Measurements from ENCODE around the gene SMCO3. TPM values are rescaled to one million over a fixed set of nuclear protein-coding genes. Genes with fewer than 3 reads are reported as not detected.

The SMCO3 gene
- total RNA-seq (2014; rRNA removed; shearing (Covaris generic)): not detected in 2 replicates

DNA sequence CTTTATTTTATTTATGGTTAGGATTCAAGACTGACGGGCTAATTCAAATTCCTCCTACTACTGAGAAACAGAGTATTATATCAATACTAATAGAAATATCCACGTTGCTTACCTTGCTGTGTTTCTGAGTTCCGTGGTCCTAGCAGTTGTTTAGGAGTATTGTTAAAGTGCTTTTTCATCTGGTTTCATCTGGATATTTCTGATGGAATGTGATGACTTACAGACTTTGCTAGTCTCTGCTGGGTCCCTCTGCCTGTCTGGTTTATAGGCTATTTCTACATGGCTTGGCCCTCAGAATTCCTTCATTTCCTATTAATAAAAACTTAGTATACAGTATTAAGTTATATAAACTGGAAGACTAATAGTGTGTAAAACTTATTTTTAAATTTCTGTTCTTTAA, at the start of gene SMCO3:
SMCO3 (minus strand) TSS at position 169 of the 400 bp plus-strand sequence. CDS start 7,502 bp downstream, outside the sequence.
- DNase-seq (ENCODE audit: low read depth): no peak

DNA sequence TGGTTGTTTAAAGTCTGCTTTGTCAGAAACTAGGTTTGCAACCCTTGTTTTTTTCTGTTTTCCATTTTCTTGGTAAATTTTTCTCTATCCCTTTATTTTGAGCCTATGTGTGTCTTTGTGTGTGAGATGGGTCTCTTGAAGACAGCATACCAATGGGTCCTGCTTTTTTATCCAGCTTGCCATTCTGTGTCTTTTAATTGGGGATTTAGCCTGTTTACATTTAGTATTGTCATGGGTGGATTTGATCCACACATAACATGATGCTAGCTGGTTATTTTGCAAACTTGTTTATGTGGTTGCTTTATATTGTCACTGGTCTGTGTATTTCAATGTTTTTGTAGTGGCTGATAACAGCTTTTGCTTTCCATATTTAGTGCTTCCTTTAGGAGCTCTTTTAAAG, 46.5 kb upstream of the SMCO3 start:
- no peak for DNase-seq (ENCODE audit: low read depth)

DNA sequence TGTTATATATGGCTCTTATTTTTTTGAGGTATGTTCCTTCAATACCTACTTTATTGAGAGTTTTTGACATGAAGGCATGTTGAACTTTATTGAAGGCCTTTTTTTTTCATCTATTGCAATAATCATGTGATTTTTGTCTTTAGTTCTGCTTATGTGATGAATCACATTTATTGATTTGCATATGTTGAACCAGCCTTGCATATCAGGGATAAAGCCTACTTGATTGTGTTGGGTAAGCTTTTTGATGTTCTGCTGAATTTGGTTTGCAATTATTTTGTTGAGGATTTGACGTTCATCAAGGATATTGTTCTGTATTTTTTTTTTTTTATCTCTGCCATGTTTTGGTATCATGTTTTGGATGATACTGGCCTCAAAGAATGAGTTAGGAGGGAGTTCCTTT, 44.5 kb upstream of the SMCO3 start:
- DNase-seq (ENCODE audit: low read depth): no peak

DNA sequence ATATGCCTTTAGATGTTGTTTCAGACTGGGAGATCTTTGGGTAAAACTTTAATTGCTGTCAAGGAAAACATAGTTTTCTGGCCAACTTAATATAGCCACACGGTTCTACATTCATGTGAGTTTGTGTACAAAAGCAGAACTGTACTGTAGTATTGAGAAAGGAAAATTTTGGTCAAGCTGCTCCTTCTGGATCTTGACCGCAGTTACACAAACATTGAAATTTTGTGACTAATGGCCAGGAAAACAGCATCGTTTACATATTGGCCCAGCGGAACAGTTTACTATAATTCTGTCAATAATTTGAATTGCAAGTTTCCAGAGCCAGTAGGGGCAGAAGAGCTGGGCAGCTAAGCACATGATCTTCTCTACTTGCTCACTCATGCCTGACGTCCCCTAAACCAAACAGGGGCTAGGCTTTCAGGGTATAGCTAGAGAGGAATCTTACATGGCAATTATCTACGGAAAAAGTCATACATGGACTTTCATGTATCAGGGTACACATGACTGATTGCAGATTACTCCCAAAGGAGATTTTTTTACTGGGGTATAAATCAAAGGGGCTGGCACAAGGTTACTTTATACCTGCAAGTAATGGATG, 40.7 kb upstream of the SMCO3 start:
- DNase-seq (ENCODE audit: low read depth): no peak

DNA sequence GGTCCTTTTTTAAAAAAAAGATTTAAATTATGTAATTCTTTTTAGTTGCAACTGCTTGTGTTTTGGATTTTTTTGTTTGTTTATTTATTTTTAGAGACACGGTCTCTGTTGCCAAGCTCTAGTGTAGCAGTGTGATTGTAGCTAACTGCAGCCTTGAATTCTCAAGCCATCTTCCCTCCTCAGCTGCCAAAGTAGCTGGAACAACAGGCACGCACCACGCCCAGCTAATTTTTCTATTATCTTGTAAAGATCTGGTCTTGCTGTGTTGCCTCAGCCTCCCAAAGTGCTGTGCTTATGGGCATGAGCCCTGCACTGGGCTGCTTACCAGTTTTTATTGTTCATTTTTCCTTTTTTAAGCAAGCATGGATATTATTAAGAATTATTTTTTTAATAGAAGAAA, 40.0 kb upstream of the SMCO3 start:
- DNase-seq (ENCODE audit: low read depth): no peak

DNA sequence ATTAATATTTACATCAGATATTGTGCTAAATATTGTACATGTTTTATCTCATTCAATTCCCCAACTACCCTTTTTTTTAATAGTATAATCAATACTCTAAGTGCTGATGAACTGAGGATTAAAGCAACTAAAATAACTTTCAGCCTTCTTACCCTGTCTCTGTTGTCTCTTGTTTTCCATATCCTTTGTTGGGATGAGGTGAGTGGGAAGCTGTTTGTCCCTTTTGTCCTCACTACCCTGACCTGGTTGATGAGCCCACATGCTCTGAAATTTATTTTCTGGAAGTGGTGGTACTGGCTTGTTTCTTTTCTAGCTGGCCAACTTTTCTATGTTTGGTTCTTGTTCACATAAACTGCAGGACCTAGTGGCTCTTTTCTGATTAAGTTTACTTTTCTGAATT, 38.9 kb upstream of the SMCO3 start:
- DNase-seq (ENCODE audit: low read depth): no peak

DNA sequence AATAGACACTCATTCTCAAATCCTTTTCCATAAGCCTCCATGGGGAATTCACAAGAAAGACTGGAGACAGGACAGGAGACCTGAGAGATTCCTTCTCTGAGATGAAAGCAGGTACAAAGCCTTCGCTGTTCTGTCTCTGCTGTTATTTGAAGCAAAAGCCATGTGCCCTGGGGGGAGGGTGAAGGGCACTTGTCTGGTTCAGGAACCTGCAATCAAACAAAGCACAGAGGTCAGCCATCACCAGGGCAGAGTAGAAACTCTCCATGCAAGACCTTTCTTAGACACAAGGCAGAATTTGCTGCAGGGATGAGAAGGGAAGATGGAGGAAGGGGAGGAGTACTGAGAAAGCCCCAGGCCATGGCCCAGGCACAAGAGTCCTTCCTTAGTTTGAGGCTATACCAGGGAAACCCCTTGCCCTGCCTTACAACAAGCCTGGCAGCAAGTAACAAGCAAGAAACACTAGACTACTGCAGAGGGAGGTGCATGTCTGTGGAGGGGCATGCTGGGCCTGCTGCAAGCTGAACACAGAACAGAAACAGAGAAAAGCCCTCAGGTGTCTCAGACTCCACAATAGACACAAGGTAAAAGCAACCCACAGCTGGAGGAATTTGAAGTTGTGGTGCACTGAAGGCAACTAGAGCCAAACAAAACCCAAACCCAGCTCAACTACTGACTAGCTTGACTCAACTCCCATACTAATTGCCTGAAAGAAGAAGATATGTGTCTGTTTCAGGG, 37.1 kb upstream of the SMCO3 start:
- DNase-seq (ENCODE audit: low read depth): no peak

DNA sequence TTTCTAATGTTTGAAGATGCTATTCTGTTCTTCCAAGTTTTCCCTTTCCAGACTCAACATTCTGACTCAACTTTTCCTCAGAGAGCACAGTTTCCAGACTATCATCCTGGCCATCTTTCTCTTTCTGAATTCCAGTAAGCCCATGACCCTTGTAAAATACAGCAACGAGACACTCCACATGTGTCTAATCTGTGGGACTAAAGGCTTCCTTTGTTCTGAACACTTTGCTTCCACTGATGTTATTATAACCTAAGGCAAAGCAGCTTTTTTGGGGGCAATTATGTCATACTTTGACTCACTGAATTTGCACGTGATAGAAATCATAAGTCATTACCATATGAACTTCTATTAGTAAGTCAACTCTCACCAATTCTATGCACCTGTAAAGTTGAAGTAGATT, 35.7 kb upstream of the SMCO3 start:
- peak; percentile 83 for DNase-seq (ENCODE audit: low read depth)

DNA sequence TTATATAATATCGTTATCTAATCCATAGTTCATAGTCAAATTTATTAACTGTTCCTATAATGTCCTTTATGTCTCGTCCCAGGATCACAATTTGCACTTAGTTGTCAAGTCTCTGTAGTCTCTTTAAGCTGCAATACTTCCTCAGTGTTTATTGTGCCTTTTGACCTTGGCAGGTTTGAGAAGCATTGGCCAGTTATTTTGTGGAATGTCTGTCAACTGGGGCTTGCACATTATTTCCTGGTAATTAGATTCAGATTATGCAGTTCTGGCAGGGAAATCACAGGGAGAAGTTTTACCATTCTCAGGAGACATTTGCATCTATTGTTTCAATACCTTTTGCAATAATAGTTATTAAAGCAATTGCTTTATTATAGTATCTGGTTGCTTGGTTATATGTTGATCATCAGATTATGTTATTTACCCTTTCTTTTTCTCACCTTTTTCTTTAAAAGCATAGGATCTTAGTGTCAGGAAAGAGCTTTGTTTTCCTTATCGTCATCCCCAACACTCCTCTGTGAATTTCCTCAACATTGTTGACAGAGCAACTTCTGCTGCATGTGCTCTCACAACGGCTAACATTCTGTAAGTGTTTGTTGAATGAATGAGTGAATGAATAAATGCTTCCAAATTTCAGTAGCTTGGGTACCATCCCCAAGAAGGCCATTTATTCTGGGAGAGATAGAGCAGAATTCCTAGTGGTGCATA, 33.0 kb upstream of the SMCO3 start:
- peak; percentile 64 for DNase-seq (ENCODE audit: low read depth)

DNA sequence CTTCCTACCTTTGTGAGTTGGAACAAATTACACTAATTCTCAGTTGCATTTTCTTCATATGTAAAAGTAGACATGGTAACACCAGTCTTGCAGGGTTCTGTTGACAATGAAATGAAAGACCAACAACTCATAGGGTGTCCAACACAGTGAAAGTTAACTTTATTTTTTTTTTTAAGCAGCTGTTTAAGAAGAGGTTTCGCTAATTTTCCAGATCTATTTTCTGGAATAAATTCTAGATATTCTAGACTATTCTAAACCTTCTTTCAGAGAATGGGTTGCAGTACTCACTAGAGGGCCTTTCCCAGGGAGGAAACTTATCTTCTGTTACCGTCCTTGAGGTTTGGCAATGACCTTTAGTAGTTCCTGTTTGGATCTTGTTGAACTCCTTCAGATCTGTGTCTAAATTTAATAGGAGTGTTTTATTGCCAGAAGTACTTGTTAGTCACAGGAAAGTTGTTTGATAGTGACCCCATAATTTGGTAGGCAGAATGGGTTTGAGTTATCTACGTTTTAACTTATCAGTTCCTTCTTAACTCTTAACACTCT, 32.1 kb upstream of the SMCO3 start:
- DNase-seq (ENCODE audit: low read depth): peak; percentile 73

DNA sequence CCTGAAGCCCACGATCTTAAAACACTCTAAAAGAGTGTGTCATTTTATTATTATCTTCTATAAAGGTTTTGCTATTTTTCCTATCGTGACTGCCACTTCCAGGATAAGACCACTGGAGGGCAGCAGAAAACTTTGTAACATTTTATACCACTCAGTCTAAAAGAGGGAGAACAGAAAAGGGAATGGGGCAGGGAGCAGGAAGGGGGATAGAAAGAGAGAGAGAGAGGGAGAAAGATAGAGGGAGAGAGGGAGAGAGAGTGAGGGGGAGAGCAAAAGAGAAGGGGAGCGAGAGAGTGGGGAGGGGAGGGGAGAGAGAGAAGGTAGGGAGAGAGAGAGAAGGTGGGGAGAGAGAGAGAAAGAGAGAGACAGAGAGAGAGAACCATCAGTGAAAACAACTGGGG, 31.4 kb upstream of the SMCO3 start:
- DNase-seq (ENCODE audit: low read depth): peak; percentile 70

DNA sequence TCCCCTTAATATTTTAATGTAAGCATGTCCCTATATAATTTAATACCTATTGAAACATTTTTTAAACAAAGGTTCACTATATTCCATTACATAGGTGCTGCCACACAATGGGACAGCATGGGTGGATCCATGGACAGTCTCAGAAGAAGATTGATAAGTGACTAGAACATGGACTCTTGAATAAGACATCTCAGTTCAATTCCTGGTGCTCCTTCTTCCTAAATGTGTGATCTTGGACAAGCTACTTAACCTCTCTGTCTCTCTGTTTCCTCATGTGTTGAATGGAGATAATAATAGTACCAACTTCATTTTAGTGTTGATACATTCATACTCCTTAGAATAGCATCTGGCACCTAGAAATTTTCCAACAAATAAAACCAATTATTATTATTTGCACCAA, 30.4 kb upstream of the SMCO3 start:
- DNase-seq (ENCODE audit: low read depth): no peak

DNA sequence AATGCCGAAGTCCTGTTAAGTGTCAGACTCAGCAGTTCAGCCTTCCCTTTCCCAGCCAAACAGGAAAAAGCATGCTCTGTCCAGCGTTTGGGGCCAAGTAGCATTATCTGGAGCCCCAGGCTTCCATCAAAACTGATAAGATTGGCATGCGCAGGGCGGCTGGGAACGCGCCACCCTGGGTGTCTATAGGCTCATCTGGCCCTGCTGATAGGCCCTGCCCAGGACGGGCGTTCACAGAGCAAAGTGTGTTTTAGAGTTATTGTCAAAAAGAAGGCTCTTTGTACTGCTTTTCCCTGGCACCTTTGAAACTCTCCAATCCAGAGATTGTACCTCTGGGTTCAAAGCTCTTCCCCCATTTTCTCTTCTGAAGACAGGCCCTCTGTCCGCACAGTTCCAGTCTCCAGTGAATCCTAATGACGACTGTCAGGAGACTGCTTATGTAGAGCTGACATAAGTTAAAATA, 29.5 kb upstream of the SMCO3 start, which contains the start of gene ART4:
ART4 (minus strand) TSS at position 102 of the 463 bp plus-strand sequence. CDS start 413 bp downstream, outside the sequence.
- no peak for DNase-seq (ENCODE audit: low read depth)

DNA sequence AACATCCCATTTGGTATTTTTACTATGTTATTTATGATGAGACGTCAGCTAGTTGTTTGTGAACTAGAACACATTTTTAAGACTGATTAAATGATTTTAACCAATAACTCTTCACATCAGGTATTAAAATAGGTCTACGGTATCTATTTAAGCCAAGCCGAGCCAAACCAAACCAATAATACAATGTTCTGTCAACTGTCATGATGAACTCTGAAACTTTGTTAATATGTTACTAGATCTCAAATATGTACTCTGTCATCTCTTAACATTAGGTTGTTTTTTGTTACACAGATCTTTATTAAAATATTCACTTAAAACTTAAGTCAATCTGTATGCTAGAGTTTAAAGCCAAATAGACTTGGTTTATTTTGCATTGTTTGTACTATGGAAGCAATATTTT, 28.3 kb upstream of the SMCO3 start:
- no peak for DNase-seq (ENCODE audit: low read depth)

DNA sequence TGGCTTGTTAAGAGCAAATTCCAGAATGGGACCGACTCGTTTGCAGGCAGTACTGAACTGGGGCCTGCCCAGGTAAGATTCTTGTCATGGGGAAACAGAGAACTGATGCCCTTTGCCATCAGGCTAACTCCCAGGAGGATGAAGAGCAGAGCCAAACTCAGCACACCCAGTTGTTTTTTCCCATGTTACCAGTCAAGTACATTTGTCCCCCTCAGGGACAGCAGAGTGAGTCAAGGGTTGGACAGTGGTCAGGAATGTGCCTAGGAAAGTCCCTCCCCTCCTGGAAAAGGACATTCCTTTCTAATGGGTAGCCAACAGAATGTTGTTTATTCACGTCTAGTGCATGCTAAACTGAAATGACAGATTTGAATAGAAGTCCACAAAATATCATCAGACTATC, 27.8 kb upstream of the SMCO3 start:
- peak; percentile 88 for DNase-seq (ENCODE audit: low read depth)

DNA sequence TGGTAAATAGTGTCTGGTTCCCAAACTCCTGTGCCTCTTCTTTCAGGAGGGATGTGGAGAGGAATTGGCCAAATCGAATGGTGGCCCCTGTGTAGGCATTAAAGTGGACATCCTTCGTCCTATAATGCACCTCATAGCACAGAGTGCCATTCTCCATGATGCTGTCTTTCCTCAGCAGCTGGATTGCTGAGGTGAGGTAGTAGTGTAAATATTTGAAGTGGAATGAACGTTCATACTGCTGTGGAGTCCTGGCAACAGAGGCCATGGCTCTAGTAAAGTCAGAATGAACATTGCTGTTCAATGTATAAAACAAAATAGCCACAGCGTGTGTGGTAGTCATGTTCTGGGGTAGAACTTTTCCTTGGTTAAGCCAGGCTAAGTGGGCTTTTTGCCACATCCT, 26.6 kb upstream of the SMCO3 start:
- DNase-seq (ENCODE audit: low read depth): no peak

DNA sequence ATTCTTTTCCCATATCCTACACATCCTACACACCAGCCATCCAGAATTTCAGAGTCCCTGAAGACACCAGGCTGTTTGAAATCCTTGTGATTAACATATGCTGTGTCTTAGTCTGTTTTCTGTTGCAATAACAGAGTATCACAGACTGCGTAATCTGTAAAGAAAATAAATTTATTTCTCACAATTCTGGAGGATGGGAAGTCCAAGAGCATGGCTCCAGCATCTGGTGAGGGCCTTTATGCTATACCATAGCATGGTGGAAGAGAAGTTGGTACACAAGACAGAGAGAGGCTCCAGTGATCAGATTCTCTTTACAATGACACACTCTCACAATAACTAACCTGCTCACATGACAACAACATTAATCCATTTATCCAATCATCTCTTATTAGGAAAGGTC, 25.3 kb upstream of the SMCO3 start:
- no peak for DNase-seq (ENCODE audit: low read depth)

DNA sequence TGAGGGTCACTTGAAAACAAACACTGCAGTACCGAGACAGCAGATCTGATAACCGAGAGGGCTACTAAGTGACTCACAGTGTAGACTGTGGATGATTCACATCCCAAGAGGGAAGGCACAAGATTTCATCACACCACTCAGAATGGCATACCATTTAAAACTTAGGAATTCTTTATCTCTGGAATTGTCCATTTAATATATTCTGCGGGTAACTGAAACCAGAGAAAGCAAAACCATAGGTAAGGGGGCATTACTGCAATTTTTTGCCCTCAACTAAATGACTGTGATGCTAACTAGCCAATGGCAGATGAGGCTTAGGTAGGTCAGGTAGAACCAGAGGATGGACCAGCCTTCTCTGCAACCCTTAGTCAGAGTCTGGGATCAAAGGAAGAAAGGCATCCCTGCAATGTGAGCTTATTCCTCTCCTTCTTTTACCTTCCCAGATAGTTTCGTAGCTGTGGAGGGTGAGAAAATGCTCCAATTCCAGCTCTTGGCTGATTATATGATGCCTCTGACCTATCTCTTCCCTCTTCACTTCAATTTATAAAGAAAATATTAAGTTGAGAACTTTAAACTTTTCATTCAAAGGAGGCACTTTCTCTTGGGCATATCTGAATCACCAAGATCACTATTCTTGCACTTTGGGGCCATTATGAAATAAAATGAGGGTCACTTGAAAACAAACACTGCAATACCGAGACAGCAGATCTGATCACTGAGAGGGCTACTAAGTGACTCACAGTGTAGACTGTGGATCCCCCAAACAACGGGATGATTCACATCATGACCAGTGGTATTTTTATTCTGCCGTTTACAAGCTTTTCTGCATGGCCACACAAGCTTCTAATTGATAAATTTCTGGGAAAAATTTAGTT, 22.6 kb upstream of the SMCO3 start:
- DNase-seq (ENCODE audit: low read depth): peak; percentile 90

DNA sequence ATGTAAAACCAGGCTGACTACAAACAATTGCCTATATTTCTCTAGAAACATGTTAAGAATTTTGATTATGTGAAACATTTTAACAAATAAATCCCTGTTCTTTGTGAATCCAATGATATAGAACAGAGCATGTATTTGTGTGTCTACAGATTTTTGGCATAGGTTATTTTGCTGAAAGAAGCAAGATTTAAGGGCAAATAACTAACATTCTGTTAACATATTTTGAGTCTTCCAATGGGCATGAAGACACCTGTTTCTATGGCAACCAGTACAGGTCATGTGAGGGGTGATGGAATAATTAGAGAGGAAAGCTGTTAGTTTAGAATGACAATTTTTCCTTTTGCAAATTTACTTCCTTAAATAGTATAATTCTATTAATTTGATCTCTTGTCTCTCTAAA, 20.5 kb upstream of the SMCO3 start:
- DNase-seq (ENCODE audit: low read depth): no peak

DNA sequence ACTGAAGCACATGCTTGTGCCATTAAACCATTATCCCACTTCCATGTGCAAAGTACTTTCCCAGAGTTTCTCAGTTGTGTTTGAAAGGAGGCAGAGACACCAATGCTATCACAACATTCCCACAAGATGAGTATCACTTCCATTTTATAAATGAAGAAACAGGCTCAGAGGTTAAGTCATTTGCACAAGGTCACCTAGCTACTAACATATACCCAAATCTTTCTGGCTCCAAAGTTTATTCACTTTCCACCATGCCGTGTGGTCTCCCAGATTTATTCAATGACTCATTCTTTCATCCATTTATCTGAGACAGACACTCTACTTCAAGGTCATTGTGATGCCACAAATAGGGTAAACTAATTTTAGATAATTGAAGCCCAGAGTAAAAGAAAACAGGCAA, 20.0 kb upstream of the SMCO3 start:
- DNase-seq (ENCODE audit: low read depth): peak; percentile 78

DNA sequence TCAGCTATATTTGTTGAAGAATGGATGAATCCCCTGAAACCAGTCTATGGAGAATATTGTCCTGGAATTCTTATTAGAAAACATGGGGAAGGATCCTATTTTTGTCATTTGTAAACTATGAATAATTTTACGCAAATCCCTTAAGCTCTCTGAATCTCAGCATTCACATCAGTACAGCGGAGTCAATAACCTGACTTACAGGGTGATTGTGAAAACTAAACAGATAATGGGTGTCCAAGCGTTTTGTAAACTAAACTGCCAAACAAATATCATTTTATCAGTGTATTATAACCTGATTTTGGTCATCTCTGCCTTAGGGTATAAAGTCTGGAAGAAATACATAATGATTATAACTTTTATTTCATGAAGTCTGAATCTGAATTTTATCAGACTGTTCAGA, 19.4 kb upstream of the SMCO3 start:
- no peak for DNase-seq (ENCODE audit: low read depth)

DNA sequence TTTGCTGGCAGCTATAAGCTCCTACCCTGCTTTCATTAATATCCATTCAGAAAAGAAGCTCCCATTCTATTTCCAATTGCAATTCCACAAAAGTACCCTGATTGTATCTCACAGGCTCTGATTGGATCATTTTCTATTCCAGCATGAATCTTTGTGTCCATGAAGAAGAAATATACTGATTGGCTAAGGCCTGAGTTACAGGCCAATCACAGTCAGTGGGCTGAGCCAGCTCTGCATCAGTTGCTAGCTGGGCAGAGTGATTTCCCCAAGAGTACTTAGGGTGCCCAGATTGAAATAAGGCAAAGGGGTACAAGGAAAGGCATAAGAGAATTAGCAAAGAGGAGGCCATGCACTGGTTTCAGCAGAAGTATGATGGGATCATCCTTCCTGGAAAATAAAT, 14.9 kb upstream of the SMCO3 start:
- DNase-seq (ENCODE audit: low read depth): no peak
